SU-DHL-6 (cell line): ENCODE measurements around the gene TMEM192.

ENCODE experiments used
- EZH2phosphoT487 ChIP-seq: fragments of 200-600 bp; sonication (generic), shearing (Covaris generic); conservative IDR thresholded peaks from 2 replicates; pipeline ENCODE4 v1.6.1; 2018; ENCODE audit warnings: mild to moderate bottlenecking, antibody characterized with exemption, low read length, moderate library complexity, mixed read lengths
- TF ChIP-seq, protein P1 (sequence below): fragments of 200-600 bp; sonication (generic); IDR thresholded peaks from one replicate; pipeline ENCODE4 v1.5.1; 2017; ENCODE audit warnings: antibody characterized with exemption, mild to moderate bottlenecking, low read length, moderate library complexity; ENCODE audit not compliant: insufficient read depth, poor library complexity, severe bottlenecking

DNA sequence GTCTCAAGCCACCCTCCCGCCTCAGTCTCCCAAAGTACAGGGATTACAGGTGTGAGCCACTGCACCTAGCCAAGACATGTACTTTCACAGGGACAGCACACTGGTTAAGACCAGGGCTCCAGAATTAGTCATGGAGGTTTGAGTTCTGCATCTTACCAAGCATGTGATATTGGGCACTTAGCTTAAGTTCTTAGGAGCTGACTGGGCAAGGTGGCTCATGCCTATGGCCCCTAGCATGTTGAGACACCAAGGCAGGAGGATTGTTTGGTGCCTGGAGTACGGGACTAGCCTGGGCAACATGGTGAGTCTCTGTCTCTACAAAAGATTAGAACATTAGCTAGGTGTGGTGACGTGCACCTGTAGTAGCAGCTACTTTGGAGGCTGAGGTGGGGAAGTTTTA is 2.6 kb upstream of the TMEM192 start:
- no peak for TF ChIP-seq EZH2phosphoT487
- TF ChIP-seq, protein P1, sequence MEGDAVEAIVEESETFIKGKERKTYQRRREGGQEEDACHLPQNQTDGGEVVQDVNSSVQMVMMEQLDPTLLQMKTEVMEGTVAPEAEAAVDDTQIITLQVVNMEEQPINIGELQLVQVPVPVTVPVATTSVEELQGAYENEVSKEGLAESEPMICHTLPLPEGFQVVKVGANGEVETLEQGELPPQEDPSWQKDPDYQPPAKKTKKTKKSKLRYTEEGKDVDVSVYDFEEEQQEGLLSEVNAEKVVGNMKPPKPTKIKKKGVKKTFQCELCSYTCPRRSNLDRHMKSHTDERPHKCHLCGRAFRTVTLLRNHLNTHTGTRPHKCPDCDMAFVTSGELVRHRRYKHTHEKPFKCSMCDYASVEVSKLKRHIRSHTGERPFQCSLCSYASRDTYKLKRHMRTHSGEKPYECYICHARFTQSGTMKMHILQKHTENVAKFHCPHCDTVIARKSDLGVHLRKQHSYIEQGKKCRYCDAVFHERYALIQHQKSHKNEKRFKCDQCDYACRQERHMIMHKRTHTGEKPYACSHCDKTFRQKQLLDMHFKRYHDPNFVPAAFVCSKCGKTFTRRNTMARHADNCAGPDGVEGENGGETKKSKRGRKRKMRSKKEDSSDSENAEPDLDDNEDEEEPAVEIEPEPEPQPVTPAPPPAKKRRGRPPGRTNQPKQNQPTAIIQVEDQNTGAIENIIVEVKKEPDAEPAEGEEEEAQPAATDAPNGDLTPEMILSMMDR: no peak
